GM23338 (cell line): ENCODE results near the gene FOXR1. TPM values are rescaled to one million over a fixed set of nuclear protein-coding genes. Genes with fewer than 3 reads are reported as not detected.

Experiments used
- ATAC-seq: fragments of 200-7000 bp; cut with Tn5 transposase; 3 replicates; pipeline ENCODE4 v1.9.1; 2020
- DNase-seq: peaks from one replicate; pipeline ENCODE4 v3.0.0-alpha.2; 2015; ENCODE audit warnings: low spot score
- H2AFZ ChIP-seq: fragments of 200-600 bp; sonication (generic); 2 replicates; pipeline ENCODE4 v1.8.0; 2016; ENCODE audit warnings: antibody characterized with exemption, mild to moderate bottlenecking, moderate library complexity
- H3F3A ChIP-seq: fragments of 200-600 bp; sonication (generic); replicated peaks from 2 replicates; pipeline ENCODE4 v1.8.0; 2017; ENCODE audit warnings: antibody characterized with exemption, mixed run types, low read depth
- H3K27ac ChIP-seq: fragments of 200-600 bp; sonication (generic); 2 replicates; pipeline ENCODE4 v1.6.1; 2016; ENCODE audit warnings: low read depth
- H3K27me3 ChIP-seq: fragments of 200-600 bp; sonication (generic); 2 replicates; pipeline ENCODE4 v1.8.0; 2016; ENCODE audit warnings: mild to moderate bottlenecking, mixed run types, moderate library complexity; ENCODE audit not compliant: insufficient read depth
- H3K36me3 ChIP-seq: fragments of 200-600 bp; sonication (generic); 2 replicates; pipeline ENCODE4 v1.8.0; 2016; ENCODE audit warnings: mild to moderate bottlenecking; ENCODE audit not compliant: insufficient read depth
- H3K4me1 ChIP-seq: fragments of 200-600 bp; sonication (generic); 2 replicates; pipeline ENCODE4 v1.8.0; 2016; ENCODE audit warnings: mild to moderate bottlenecking, moderate library complexity; ENCODE audit not compliant: insufficient read depth
- H3K4me2 ChIP-seq: fragments of 200-600 bp; sonication (generic); 2 replicates; pipeline ENCODE4 v1.7.1; 2017; ENCODE audit warnings: mixed run types
- H3K4me3 ChIP-seq: fragments of 200-600 bp; sonication (generic); 2 replicates; pipeline ENCODE4 v1.6.1; 2016; ENCODE audit warnings: mixed run types
- H3K79me2 ChIP-seq: fragments of 200-600 bp; sonication (generic); replicated peaks from 2 replicates; pipeline ENCODE4 v1.8.0; 2017; ENCODE audit warnings: mild to moderate bottlenecking; ENCODE audit not compliant: insufficient read depth
- H3K9me2 ChIP-seq: fragments of 200-600 bp; sonication (generic); 2 replicates; pipeline ENCODE4 v1.8.0; 2017; ENCODE audit not compliant: insufficient read depth
- H4K20me1 ChIP-seq: fragments of 200-600 bp; sonication (generic); replicated peaks from 2 replicates; pipeline ENCODE4 v1.8.0; 2017; ENCODE audit warnings: mild to moderate bottlenecking; ENCODE audit not compliant: insufficient read depth
- H3K27ac Mint-ChIP-seq: 2 replicates; pipeline ENCODE4 v1.8.0; 2020; ENCODE audit warnings: inconsistent platforms, mild to moderate bottlenecking, moderate library complexity, mixed read lengths
- H3K27me3 Mint-ChIP-seq: 3 replicates; pipeline ENCODE4 v1.8.0; 2022; ENCODE audit warnings: low read depth, mild to moderate bottlenecking, moderate library complexity, mixed read lengths, inconsistent platforms; ENCODE audit not compliant: insufficient read depth, poor library complexity
- H3K36me3 Mint-ChIP-seq: 3 replicates; pipeline ENCODE4 v1.8.0; 2021; ENCODE audit warnings: low read depth, mild to moderate bottlenecking, inconsistent platforms, moderate library complexity, mixed read lengths
- H3K4me1 Mint-ChIP-seq: 3 replicates; pipeline ENCODE4 v1.8.0; 2020; ENCODE audit warnings: mild to moderate bottlenecking, inconsistent platforms, mixed read lengths
- H3K4me3 Mint-ChIP-seq: 3 replicates; pipeline ENCODE4 v1.8.0; 2021; ENCODE audit warnings: moderate library complexity, mild to moderate bottlenecking, inconsistent platforms, mixed read lengths
- H3K9me3 Mint-ChIP-seq: 3 replicates; pipeline ENCODE4 v1.8.0; 2020; ENCODE audit warnings: moderate library complexity, mild to moderate bottlenecking, inconsistent platforms, mixed read lengths
- CREB1 ChIP-seq: fragments of 250-450 bp; sonication (Bioruptor Pico); IDR thresholded peaks from 2 replicates; pipeline ENCODE4 v1.5.0; 2020; ENCODE audit warnings: low read depth, mild to moderate bottlenecking, moderate library complexity
- CTCF ChIP-seq, 2 experiments: fragments of 200-600 bp in 1 of 2; sonication (generic) in 1 of 2; conservative IDR thresholded peaks; 2 replicates each; pipeline versions ENCODE4 v1.5.1 to v1.6.1; 2016 to 2017; ENCODE audit warnings: antibody characterized with exemption in 2 of 2, low read depth in 2 of 2, mild to moderate bottlenecking in 2 of 2, moderate library complexity in 1 of 2
- POLR2AphosphoS5 ChIP-seq: IDR thresholded peaks from 2 replicates; pipeline ENCODE4 v1.6.1; 2016; ENCODE audit warnings: antibody characterized with exemption, low read depth
- ZNF462 ChIP-seq: fragments of 250-450 bp; sonication (Bioruptor Pico); IDR thresholded peaks from 2 replicates; pipeline ENCODE4 v1.5.0; 2020; ENCODE audit warnings: mild to moderate bottlenecking, moderate library complexity
- polyA plus RNA-seq: library from polyadenylated mRNA; unstranded; fragments of >200 nt; fragmentation: Nextera tagmentation; extraction: Ambion mirVana; gene quantifications from 2 replicates; pipeline ENCODE4 v1.2.1, GENCODE V29; 2016
- total RNA-seq: library from RNA; depleted of rRNA; stranded (reverse); fragments of >200 nt; shearing (Covaris generic); gene quantifications from 2 replicates; pipeline ENCODE4 v1.2.3, GENCODE V29; 2014

The FOXR1 gene
- total and polyA plus RNA-seq, 2 experiments from 2014 or later, result not detected

DNA sequence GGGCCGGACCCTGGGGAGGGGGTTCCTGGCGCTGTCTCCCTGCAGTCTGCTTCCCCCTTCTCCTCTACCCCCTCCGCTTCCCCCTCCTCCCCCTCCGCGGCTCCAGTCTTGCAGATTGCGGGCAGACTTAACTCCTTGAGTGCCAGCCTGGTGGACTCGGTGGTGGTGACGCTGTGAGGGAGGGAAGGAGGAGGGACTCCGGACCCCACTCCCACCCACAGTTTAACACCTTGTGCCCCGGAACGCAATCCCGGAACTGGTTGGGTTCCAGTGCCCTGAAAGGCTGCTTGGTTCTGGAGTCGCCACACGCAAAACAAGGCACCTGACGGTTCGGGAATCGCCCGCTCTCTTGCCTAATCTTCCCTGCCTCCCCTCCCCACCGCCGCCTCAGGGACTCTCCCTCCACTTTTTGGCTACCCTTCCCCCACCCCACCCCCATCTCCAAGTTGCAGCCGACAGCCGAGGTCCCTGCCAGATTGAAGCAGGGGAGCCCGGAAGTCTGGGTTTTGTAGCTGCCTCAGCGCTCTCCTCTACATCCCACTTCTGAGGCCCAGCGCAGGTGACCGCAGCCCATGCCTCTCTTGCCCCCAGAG lies 42.0 kb upstream of the FOXR1 start:
- peaks cover 3% of the 10 kb centered on the region; the same call in 1 of the 3 replicates for H3K36me3 Mint-ChIP-seq
- H3K27ac Mint-ChIP-seq, result peak overlapping the region; percentile 90
- DNase-seq, result peak; percentile 95
- Histone ChIP-seq H3K4me3 (peak overlapping the region; percentile 99), H4K20me1 (peaks cover 1% of the 10 kb centered on the region; the same call in 1 of the 2 replicates), H2AFZ (no peak overlapping the region), H3K4me2 (peak overlapping the region; percentile 97), H3K27me3 (peaks cover 13% of the 10 kb centered on the region), H3F3A (no peaks in the 10 kb centered on the region; the same call in 1 of the 2 replicates), H3K79me2 (peaks cover 8% of the 10 kb centered on the region), H3K9me2 (no peaks in the 10 kb centered on the region), H3K36me3 (no peaks in the 10 kb centered on the region), H3K4me1 (peaks cover 26% of the 10 kb centered on the region), H3K27ac (peak overlapping the region; percentile 82)
- H3K4me3 Mint-ChIP-seq, result peak overlapping the region; percentile 94
- peak; percentile 31 for ATAC-seq
- TF ChIP-seq CREB1 (CRISPR knock-in tag), result peak; percentile 76
- no peak for TF ChIP-seq ZNF462 (CRISPR knock-in tag)
- no peak for TF ChIP-seq CTCF (conservative IDR thresholded peaks at IDR 0.05; ENCODE audit: low read depth in 2 of 2)
- 0 out of 2 replicates have a peak, but pooled peaks have one; percentile 3 for TF ChIP-seq POLR2AphosphoS5
- peaks cover 39% of the 10 kb centered on the region for H3K4me1 Mint-ChIP-seq
- H3K9me3 Mint-ChIP-seq, result no peaks in the 10 kb centered on the region
- H3K27me3 Mint-ChIP-seq, result peaks cover 22% of the 10 kb centered on the region
